T-helper 1 cell treated with Interleukin-12 subunit alpha and Interleukin-12 subunit beta and Interleukin-4 antibody, amounts not matched to agents 30 ng/mL and 1 ng/mL, for 36 hours (primary cell): ENCODE results near the gene RPRD1B. TPM values are rescaled to one million over a fixed set of nuclear protein-coding genes. Genes with fewer than 3 reads are reported as not detected.

Experiments
- intact Hi-C: fragments of 100-400 bp; cut with micrococcal nuclease; formaldehyde crosslinking; loops from one replicate; pipeline ENCODE4 v1.15.1; 2024
- total RNA-seq: library from RNA; stranded (reverse); gene quantifications from 2 replicates; pipeline ENCODE4 v1.2.3, GENCODE V29; 2022

Gene RPRD1B
- total RNA-seq, 1 donor from 2014 or later = 51.9 TPM

GRCh38 chr20:38115896-38116295 lies 82.3 kb downstream of the RPRD1B start:
- intact Hi-C loops = no loop called here

- intact Hi-C loops = no loop called here
These were observed 83.0 kb downstream of the RPRD1B start for GRCh38 chr20:38116409-38117165.

GRCh38 chr20:38117205-38117604 lies 83.7 kb downstream of the RPRD1B start:
- intact Hi-C loops = no loop called here

- intact Hi-C loops = no loop called here
These were observed 84.1 kb downstream of the RPRD1B start for GRCh38 chr20:38117635-38118034.

GRCh38 chr20:38119446-38119845 lies 85.9 kb downstream of the RPRD1B start:
- intact Hi-C loops = no loop called here

GRCh38 chr20:38120625-38120988 lies 87.1 kb downstream of the RPRD1B start:
- intact Hi-C loops = no loop called here

GRCh38 chr20:38121741-38122140 lies 88.2 kb downstream of the RPRD1B start:
- intact Hi-C loops = no loop called here

- intact Hi-C loops = no loop called here
These were observed 89.6 kb downstream of the RPRD1B start for GRCh38 chr20:38123021-38123587.

GRCh38 chr20:38125157-38126056 lies 91.9 kb downstream of the RPRD1B start:
- intact Hi-C loops = no loop called here

- intact Hi-C loops = no loop called here
These were observed 92.8 kb downstream of the RPRD1B start for GRCh38 chr20:38126146-38126921.

GRCh38 chr20:38126932-38127621 lies 93.5 kb downstream of the RPRD1B start:
- intact Hi-C loops = no loop called here

GRCh38 chr20:38127920-38128528 lies 94.5 kb downstream of the RPRD1B start:
- intact Hi-C loops = no loop called here

- intact Hi-C loops = no loop called here
These were observed 95.1 kb downstream of the RPRD1B start for GRCh38 chr20:38128691-38129090.

- intact Hi-C loops = no loop called here
These were observed 95.8 kb downstream of the RPRD1B start for GRCh38 chr20:38129248-38129865.

- intact Hi-C loops = no loop called here
These were observed 96.5 kb downstream of the RPRD1B start for GRCh38 chr20:38129893-38130609.

GRCh38 chr20:38130687-38131587 lies 97.4 kb downstream of the RPRD1B start:
- intact Hi-C loops = no loop called here

- intact Hi-C loops = no loop called here
These were observed 98.1 kb downstream of the RPRD1B start for GRCh38 chr20:38131588-38132121.
